Peyer's patch (tissue), 4 donors: ENCODE measurements around the gene METAP1D.

Experiments
- CTCF ChIP-seq, 6 experiments: fragments of 450-650 bp in 4 of 6; fragments of 200-600 bp in 2 of 6; sonication (generic) in 1 of 6; IDR thresholded peaks; one replicate each; pipeline ENCODE4 v1.5.1; 2017 to 2019; ENCODE audit warnings: antibody characterized with exemption in 6 of 6, mild to moderate bottlenecking in 3 of 6, moderate library complexity in 1 of 6
- POLR2A ChIP-seq, 2 donors: fragments of 450-650 bp; IDR thresholded peaks; one replicate each; pipeline ENCODE4 v1.5.1; 2017; ENCODE audit warnings: antibody characterized with exemption in 2 of 2, mild to moderate bottlenecking in 2 of 2, moderate library complexity in 2 of 2

GRCh38 chr2:172105471-172106107 lies 105.8 kb downstream of the METAP1D start:
- TF ChIP-seq CTCF (IDR thresholded peaks at IDR 0.05) = no peak
- TF ChIP-seq POLR2A (IDR thresholded peaks at IDR 0.05) = no peak
